NCI-H460 (cell line): ENCODE data around the gene ZNF45. TPM values are rescaled to one million over a fixed set of nuclear protein-coding genes. Genes with fewer than 3 reads are reported as not detected.
A peak's percentile ranks its signal among the peaks of the same experiment; 100 is the strongest.
"Not testable (repeated sequence)": the region's sequence is repeated elsewhere in the genome, so short reads cannot be mapped to it uniquely, and the experiment has no call there.

Experiments
- DNase-seq: peaks from one replicate; pipeline ENCODE4 v3.0.0-alpha.2; 2016; ENCODE audit warnings: low read depth; ENCODE audit errors: extremely low read depth
- polyA plus RNA-seq: library from polyadenylated mRNA; depleted of rRNA; stranded (reverse); fragments of >200 nt; gene quantifications from 2 replicates; pipeline ENCODE4 v1.2.3, GENCODE V29; 2014; cell fraction: nucleus; rRNA removed
- total RNA-seq: library from RNA; depleted of rRNA; stranded (reverse); fragments of >200 nt; shearing (Covaris generic); gene quantifications from 2 replicates; pipeline ENCODE4 v1.2.3, GENCODE V29; 2014; rRNA removed

The ZNF45 gene
- 7.8 and 10.6 TPM in 2 replicates for total RNA-seq
- 6.6 and 8.8 TPM in 2 replicates for polyA plus RNA-seq

GRCh38 chr19:43934985-43935708 lies at the start of gene ZNF45:
TSS of gene ZNF45 (minus strand) at chr19:43935282. CDS start at chr19:43922185, 13,097 bp downstream.
- peak; percentile 69 for DNase-seq

GRCh38 chr19:43984687-43985000 lies 49.6 kb upstream of the ZNF45 start:
- DNase-seq, result no peak

- peak; percentile 90 for DNase-seq
Measured at GRCh38 chr19:43983912-43984686, 49.0 kb upstream of the ZNF45 start, which contains the start of gene ZNF155. TSS of gene ZNF155 (plus strand) at chr19:43984188. CDS start at chr19:43988544, 4,356 bp downstream.

- no peak for DNase-seq
Measured at GRCh38 chr19:43983544-43983911, 48.4 kb upstream of the ZNF45 start.

- no peak for DNase-seq
Measured at GRCh38 chr19:43976732-43977131, 41.6 kb upstream of the ZNF45 start.

- no peak for DNase-seq
Measured at GRCh38 chr19:43966079-43966694, 31.1 kb upstream of the ZNF45 start.

GRCh38 chr19:43960411-43960810 lies 25.3 kb upstream of the ZNF45 start:
- DNase-seq, result no peak

GRCh38 chr19:43957891-43958290 lies 22.8 kb upstream of the ZNF45 start:
- no peak for DNase-seq

GRCh38 chr19:43956827-43957226 lies 21.7 kb upstream of the ZNF45 start:
- no peak for DNase-seq

GRCh38 chr19:43950834-43951645 lies 16.0 kb upstream of the ZNF45 start, which contains the start of gene ZNF221:
TSS of gene ZNF221 (plus strand) at chr19:43951228. CDS start at chr19:43962727, 11,499 bp downstream.
- peak; percentile 91 for DNase-seq

GRCh38 chr19:43949803-43950202 lies 14.7 kb upstream of the ZNF45 start:
- DNase-seq, result not testable (repeated sequence)

- not testable (repeated sequence) for DNase-seq
Measured at GRCh38 chr19:43947412-43947811, 12.3 kb upstream of the ZNF45 start.

GRCh38 chr19:43941209-43941608 lies 6.1 kb upstream of the ZNF45 start:
- no peak for DNase-seq

GRCh38 chr19:43940719-43941118 lies 5.6 kb upstream of the ZNF45 start:
- no peak for DNase-seq

GRCh38 chr19:43939557-43940260 lies 4.6 kb upstream of the ZNF45 start:
- no peak for DNase-seq

- DNase-seq, result no peak
Measured at GRCh38 chr19:43936188-43936587, 1.1 kb upstream of the ZNF45 start.

GRCh38 chr19:43934055-43934984 lies 762 bp downstream of the ZNF45 start:
- DNase-seq, result no peak

GRCh38 chr19:43928820-43929219 lies 6.3 kb downstream of the ZNF45 start:
- DNase-seq, result no peak

GRCh38 chr19:43923875-43924274 lies 11.2 kb downstream of the ZNF45 start:
- DNase-seq, result no peak
